ENCODE results near the gene CTBP2. TPM values are rescaled to one million over a fixed set of nuclear protein-coding genes. Genes with fewer than 3 reads are reported as not detected.

CTBP2 gene
- total RNA-seq, 1 experiment from 2014 or later = 212 TPM

GRCh38 chr10:125038637-125039036, 121.7 kb downstream of the CTBP2 start:
- no peak overlapping the region for H3K4ac ChIP-seq (ENCODE audit: low read depth, low read length)
- no peaks in the 10 kb centered on the region for H3K27me3 ChIP-seq (ENCODE audit: insufficient read depth, low read length)
- H2BK120ac ChIP-seq (ENCODE audit: low read depth, low read length, poor library complexity, severe bottlenecking) = no peak overlapping the region
- no peak overlapping the region for H3K56ac ChIP-seq (ENCODE audit: insufficient read length, low read depth, low read length)
- no peaks in the 10 kb centered on the region for H3K23me2 ChIP-seq (ENCODE audit: insufficient read length, low read depth, low read length, poor library complexity, severe bottlenecking)
- H3K4me1 ChIP-seq (ENCODE audit: insufficient read depth, low read length) = peaks cover 20% of the 10 kb centered on the region
- Mint-ChIP-seq H3K36me3 (ENCODE audit: insufficient read depth in 1 of 3, low read depth in 3 of 3) (peaks cover 22 to 66% (median 61%) of the 10 kb centered on the region in 3 experiments; a peak in 6 of 7 replicates), H3K4me3 (no peak overlapping the region; a peak in 1 of 5 replicates), H3K9me3 (no peaks in the 10 kb centered on the region), H3K4me1 (peaks cover 73 to 90% of the 10 kb centered on the region in 2 experiments), H3K27me3 (ENCODE audit: low read depth) (no peaks in the 10 kb centered on the region; the same call in 1 of the 2 replicates), H3K27ac (peak overlapping the region in 2 of 3 experiments; percentile 49 to 82; a peak in 5 of 7 replicates)
- TF ChIP-seq CTCF (conservative IDR thresholded peaks at IDR 0.05) = peak; percentile 44; the same call in 2 of the 3 replicates
- H3K23ac ChIP-seq (ENCODE audit: insufficient read length, low read depth, low read length) = no peak overlapping the region
- H3K9me3 ChIP-seq (ENCODE audit: control insufficient read depth, low read depth, low read length) = no peaks in the 10 kb centered on the region
- no peak overlapping the region for H2BK15ac ChIP-seq (ENCODE audit: low read depth, low read length)
- H2BK12ac ChIP-seq (ENCODE audit: insufficient read length, low read depth, low read length) = no peak overlapping the region
- no peak overlapping the region for H3K9ac ChIP-seq (ENCODE audit: extremely low read depth, insufficient read length, low read length)
- H4K5ac ChIP-seq (ENCODE audit: insufficient read length, low read depth, low read length) = no peak overlapping the region
- no peak overlapping the region for H2BK5ac ChIP-seq (ENCODE audit: insufficient read length, low read length)
- no CpG with 5 or more reads among the region's 8 CpGs for WGBS (ENCODE audit: extremely low coverage, insufficient read length, low lambda C conversion rate)
- H3T11ph ChIP-seq (ENCODE audit: low read length) = no peak overlapping the region
- H3K79me2 ChIP-seq (ENCODE audit: insufficient read depth, low read length) = peaks cover 48% of the 10 kb centered on the region; the same call in 1 of the 2 replicates
- no peak overlapping the region for H2AK5ac ChIP-seq (ENCODE audit: insufficient read length, low read length)
- H2AFZ ChIP-seq (ENCODE audit: low read length) = no peak overlapping the region
- H3K27ac ChIP-seq (ENCODE audit: insufficient read length, low read depth, low read length) = no peak overlapping the region
- no peak overlapping the region for H4K91ac ChIP-seq (ENCODE audit: insufficient read length, low read depth, low read length)
- no peak overlapping the region for H3K4me2 ChIP-seq (ENCODE audit: insufficient read depth, insufficient read length, low read length)
- no peak overlapping the region for H2BK20ac ChIP-seq (ENCODE audit: low read depth, low read length, poor library complexity, severe bottlenecking)
- H3K18ac ChIP-seq (ENCODE audit: insufficient read length, low read depth, low read length) = no peak overlapping the region
- peaks cover 2% of the 10 kb centered on the region for H4K20me1 ChIP-seq (ENCODE audit: control insufficient read depth, insufficient read depth, insufficient read length)
- peak; percentile 66 for DNase-seq
- H3K79me1 ChIP-seq (ENCODE audit: insufficient read depth, low read depth, low read length, poor library complexity, severe bottlenecking) = peaks cover 13% of the 10 kb centered on the region
- H4K8ac ChIP-seq (replicated peaks; ENCODE audit: insufficient read length, low read depth, low read length) = no peak overlapping the region
- no peak overlapping the region for H3K14ac ChIP-seq (ENCODE audit: insufficient read depth, low read length)
